ENCODE data around the gene GUCA2B. TPM values are rescaled to one million over a fixed set of nuclear protein-coding genes. Genes with fewer than 3 reads are reported as not detected.

Gene GUCA2B
- total and polyA plus RNA-seq, 3 experiments from 2014 or later, result not detected

DNA sequence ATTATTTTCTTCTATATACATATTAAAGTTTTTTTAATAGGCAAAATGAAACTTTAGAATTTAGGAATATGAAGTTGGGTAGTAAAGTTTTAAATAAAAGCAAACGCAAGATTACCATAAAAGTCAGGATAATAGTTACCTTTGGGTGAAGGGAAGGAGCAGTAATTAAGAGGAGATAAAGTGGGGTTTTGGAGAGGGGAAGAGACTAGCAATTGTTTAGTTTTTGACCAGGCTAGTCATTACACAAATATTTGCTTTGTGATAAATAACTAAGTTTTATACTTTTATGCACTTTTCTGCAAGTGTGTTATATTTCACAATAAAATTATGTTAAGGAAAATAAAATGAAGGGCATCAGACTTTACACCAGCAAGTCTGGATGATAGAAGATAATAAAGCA, 27.7 kb upstream of the GUCA2B start:
- no peaks in the 10 kb centered on the region for H3K9me3 ChIP-seq (ENCODE audit: low read length)
- H3K36me3 ChIP-seq (ENCODE audit: insufficient read depth, low read length), result no peaks in the 10 kb centered on the region
- no peak for DNase-seq
- H3K27me3 ChIP-seq (ENCODE audit: insufficient read depth, low read length, poor library complexity, severe bottlenecking), result no peaks in the 10 kb centered on the region
- no peaks in the 10 kb centered on the region for H3K4me1 ChIP-seq (ENCODE audit: insufficient read depth, low read length)
- Mint-ChIP-seq H3K4me3 (no peak overlapping the region), H3K4me1 (no peaks in the 10 kb centered on the region), H3K9me3 (peaks cover 0 to 6% (median 0%) of the 10 kb centered on the region in 5 donors), H3K36me3 (peaks cover 0 to 6% (median 0%) of the 10 kb centered on the region in 3 donors), H3K27me3 (peaks cover 17 to 35% of the 10 kb centered on the region in 2 donors), H3K27ac (no peak overlapping the region)
- H3K4me3 ChIP-seq (ENCODE audit: low read length), result no peak overlapping the region
- ChIA-PET POLR2A (no interaction called here), CTCF (no interaction called here)
- no peak overlapping the region for H3K27ac ChIP-seq (ENCODE audit: low read depth, low read length)

DNA sequence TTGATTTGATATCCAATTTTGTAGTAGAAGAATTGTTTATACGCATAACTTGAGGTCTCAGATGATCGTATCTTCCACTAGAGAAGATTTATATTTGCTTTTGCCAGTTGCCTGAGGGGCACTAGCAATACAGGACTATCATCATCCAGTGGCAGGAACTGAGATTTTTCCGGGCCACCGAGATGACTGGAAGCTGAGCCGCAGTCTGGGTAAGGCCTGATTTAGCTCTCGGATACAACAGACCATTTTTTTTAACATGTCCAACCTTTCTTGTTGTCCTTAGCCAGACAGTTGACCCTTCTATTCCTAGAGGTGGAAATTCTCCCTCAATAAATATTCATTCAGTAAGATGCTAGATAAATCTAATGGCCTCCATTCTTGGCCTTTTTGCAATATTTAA, 25.4 kb upstream of the GUCA2B start:
- no peaks in the 10 kb centered on the region for H3K4me1 ChIP-seq (ENCODE audit: insufficient read depth, low read length)
- no peak for DNase-seq
- no peaks in the 10 kb centered on the region for H3K9me3 ChIP-seq (ENCODE audit: low read length)
- Mint-ChIP-seq H3K27ac (no peak overlapping the region), H3K27me3 (peaks cover 15 to 23% of the 10 kb centered on the region in 2 donors), H3K4me3 (no peak overlapping the region), H3K9me3 (peaks cover 0 to 2% (median 0%) of the 10 kb centered on the region in 5 donors), H3K36me3 (no peaks in the 10 kb centered on the region), H3K4me1 (no peaks in the 10 kb centered on the region)
- ChIA-PET CTCF (no interaction called here), POLR2A (no interaction called here)
- no peaks in the 10 kb centered on the region for H3K36me3 ChIP-seq (ENCODE audit: insufficient read depth, low read length)
- no peaks in the 10 kb centered on the region for H3K27me3 ChIP-seq (ENCODE audit: insufficient read depth, low read length, poor library complexity, severe bottlenecking)
- H3K27ac ChIP-seq (ENCODE audit: low read depth, low read length), result no peak overlapping the region
- H3K4me3 ChIP-seq (ENCODE audit: low read length), result no peak overlapping the region

DNA sequence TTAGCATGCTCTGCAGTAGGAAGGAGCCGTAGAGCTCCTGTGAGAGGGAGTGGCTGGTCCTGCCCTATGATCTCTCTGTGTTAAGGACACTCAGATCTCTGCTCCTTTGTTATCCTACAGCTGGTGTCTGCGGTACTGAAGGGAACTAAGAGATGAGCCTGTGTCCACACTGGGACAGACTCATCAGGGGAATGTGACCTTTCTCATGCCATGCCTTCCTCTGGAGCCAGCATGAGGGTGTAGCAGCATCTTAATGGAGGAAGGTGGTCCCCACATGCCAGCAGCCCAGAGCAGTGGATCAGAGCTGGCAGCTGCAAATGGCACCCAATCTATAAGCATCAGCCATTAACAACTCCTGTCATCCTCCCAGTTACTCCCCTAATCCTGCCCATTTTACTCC, 24.7 kb upstream of the GUCA2B start:
- H3K4me3 ChIP-seq (ENCODE audit: low read length), result no peak overlapping the region
- Mint-ChIP-seq H3K4me1 (no peaks in the 10 kb centered on the region), H3K4me3 (no peak overlapping the region), H3K27ac (peak overlapping the region in 1 of 8 donors; percentile 34), H3K9me3 (peaks cover 0 to 2% (median 0%) of the 10 kb centered on the region in 5 donors), H3K27me3 (peaks cover 15 to 16% of the 10 kb centered on the region in 2 donors), H3K36me3 (no peaks in the 10 kb centered on the region)
- no peaks in the 10 kb centered on the region for H3K27me3 ChIP-seq (ENCODE audit: insufficient read depth, low read length, poor library complexity, severe bottlenecking)
- no peak overlapping the region for H3K27ac ChIP-seq (ENCODE audit: low read depth, low read length)
- no peaks in the 10 kb centered on the region for H3K9me3 ChIP-seq (ENCODE audit: low read length)
- no peaks in the 10 kb centered on the region for H3K4me1 ChIP-seq (ENCODE audit: insufficient read depth, low read length)
- POLR2A ChIA-PET, result no interaction called here
- CTCF ChIA-PET, result no interaction called here
- no peaks in the 10 kb centered on the region for H3K36me3 ChIP-seq (ENCODE audit: insufficient read depth, low read length)
- DNase-seq, result no peak

DNA sequence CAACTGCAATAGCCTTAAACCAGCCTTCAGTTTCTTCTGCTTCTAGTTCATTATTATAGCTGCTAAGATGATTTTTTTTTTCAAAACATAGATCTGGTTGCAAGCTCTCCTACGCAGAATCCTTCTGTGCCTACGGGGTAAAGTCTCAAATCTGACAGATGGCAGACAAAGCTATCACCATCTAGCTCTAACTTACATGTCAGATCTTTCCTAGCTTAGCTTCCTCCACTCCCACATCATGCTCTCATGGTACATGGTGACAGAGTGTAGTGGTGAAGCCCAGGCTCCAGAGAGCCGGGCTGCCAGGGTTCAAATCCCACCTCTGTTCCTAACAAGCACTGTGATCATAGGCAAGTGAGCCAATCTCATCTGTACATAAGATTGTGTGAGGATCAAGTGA, 24.2 kb upstream of the GUCA2B start:
- no peak for DNase-seq
- Histone ChIP-seq H3K36me3 (ENCODE audit: insufficient read depth, low read length) (no peaks in the 10 kb centered on the region), H3K4me3 (ENCODE audit: low read length) (no peak overlapping the region), H3K4me1 (ENCODE audit: insufficient read depth, low read length) (no peaks in the 10 kb centered on the region), H3K9me3 (ENCODE audit: low read length) (no peaks in the 10 kb centered on the region), H3K27ac (ENCODE audit: low read depth, low read length) (no peak overlapping the region), H3K27me3 (ENCODE audit: insufficient read depth, low read length, poor library complexity, severe bottlenecking) (no peaks in the 10 kb centered on the region)
- Mint-ChIP-seq H3K36me3 (no peaks in the 10 kb centered on the region), H3K27me3 (peaks cover 14 to 15% of the 10 kb centered on the region in 2 donors), H3K27ac (no peak overlapping the region), H3K9me3 (peaks cover 0 to 2% (median 0%) of the 10 kb centered on the region in 5 donors), H3K4me1 (no peaks in the 10 kb centered on the region), H3K4me3 (no peak overlapping the region)
- POLR2A ChIA-PET, result no interaction called here
- CTCF ChIA-PET, result no interaction called here

DNA sequence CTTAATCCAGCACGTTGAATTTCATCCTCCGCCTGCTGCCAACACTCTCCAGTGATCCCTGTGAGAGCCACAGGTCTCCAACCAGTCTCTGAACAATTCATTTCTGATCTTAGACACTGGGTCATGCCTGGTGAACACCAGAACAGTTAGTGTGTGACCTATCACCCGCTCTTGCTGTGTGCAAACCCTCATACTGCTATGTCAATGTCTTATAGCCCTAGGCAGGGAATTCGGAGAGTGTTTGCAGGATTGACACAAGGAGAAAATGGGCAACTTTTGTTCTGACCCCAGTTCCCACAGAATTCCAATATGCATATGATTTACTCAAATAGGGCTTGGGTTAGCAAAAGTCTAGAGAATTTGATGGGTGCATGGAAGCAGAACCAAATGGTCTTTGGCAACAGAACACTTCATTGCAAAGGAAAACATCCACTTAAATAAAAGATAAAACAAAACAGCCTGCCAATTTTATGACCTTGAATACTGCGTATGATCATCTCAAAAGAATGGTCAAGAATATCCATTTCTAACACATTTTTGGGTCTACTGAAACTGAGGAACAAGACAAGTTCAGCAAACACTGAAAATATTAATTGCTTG, 23.0 kb upstream of the GUCA2B start:
- ChIA-PET CTCF (no interaction called here), POLR2A (no interaction called here)
- no peak overlapping the region for H3K4me3 Mint-ChIP-seq
- H3K4me1 ChIP-seq (ENCODE audit: insufficient read depth, low read length), result no peaks in the 10 kb centered on the region
- no peaks in the 10 kb centered on the region for H3K9me3 ChIP-seq (ENCODE audit: low read length)
- DNase-seq, result no peak
- no peak overlapping the region for H3K4me3 ChIP-seq (ENCODE audit: low read length)
- no peaks in the 10 kb centered on the region for H3K4me1 Mint-ChIP-seq
- no peaks in the 10 kb centered on the region for H3K36me3 Mint-ChIP-seq
- H3K27me3 Mint-ChIP-seq, result peaks cover 14 to 15% of the 10 kb centered on the region in 2 donors
- H3K9me3 Mint-ChIP-seq, result no peaks in the 10 kb centered on the region
- no peak overlapping the region for H3K27ac ChIP-seq (ENCODE audit: low read depth, low read length)
- no peaks in the 10 kb centered on the region for H3K36me3 ChIP-seq (ENCODE audit: insufficient read depth, low read length)
- no peaks in the 10 kb centered on the region for H3K27me3 ChIP-seq (ENCODE audit: insufficient read depth, low read length, poor library complexity, severe bottlenecking)
- peak overlapping the region in 1 of 8 donors; percentile 43 for H3K27ac Mint-ChIP-seq

DNA sequence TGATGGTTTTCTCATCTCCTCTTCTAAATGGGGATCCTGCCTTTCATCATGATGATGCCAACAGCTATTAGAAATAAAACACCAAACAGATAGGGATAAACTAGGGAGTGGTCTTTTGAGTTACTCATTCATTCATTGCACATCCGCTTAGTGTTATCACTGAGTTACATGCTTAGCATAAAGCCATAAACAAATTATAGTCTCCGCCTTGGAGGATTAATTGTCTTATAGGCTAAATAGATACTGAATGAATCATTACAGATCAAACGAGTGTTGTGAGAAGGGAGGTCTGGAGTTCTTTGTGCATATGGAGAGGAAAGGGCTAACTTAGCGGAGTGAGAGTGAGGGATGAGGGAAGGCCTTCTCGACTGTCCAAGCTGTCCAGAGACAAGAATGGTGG, 19.8 kb upstream of the GUCA2B start:
- Mint-ChIP-seq H3K27me3 (peaks cover 12 to 14% of the 10 kb centered on the region in 2 donors), H3K27ac (no peak overlapping the region), H3K4me3 (no peak overlapping the region), H3K4me1 (no peaks in the 10 kb centered on the region), H3K9me3 (no peaks in the 10 kb centered on the region), H3K36me3 (no peaks in the 10 kb centered on the region)
- H3K9me3 ChIP-seq (ENCODE audit: low read length), result no peaks in the 10 kb centered on the region
- H3K36me3 ChIP-seq (ENCODE audit: insufficient read depth, low read length), result no peaks in the 10 kb centered on the region
- no peaks in the 10 kb centered on the region for H3K4me1 ChIP-seq (ENCODE audit: insufficient read depth, low read length)
- ChIA-PET CTCF (no interaction called here), POLR2A (no interaction called here)
- no peaks in the 10 kb centered on the region for H3K27me3 ChIP-seq (ENCODE audit: insufficient read depth, low read length, poor library complexity, severe bottlenecking)
- no peak for DNase-seq
- no peak overlapping the region for H3K4me3 ChIP-seq (ENCODE audit: low read length)
- no peak overlapping the region for H3K27ac ChIP-seq (ENCODE audit: low read depth, low read length)

DNA sequence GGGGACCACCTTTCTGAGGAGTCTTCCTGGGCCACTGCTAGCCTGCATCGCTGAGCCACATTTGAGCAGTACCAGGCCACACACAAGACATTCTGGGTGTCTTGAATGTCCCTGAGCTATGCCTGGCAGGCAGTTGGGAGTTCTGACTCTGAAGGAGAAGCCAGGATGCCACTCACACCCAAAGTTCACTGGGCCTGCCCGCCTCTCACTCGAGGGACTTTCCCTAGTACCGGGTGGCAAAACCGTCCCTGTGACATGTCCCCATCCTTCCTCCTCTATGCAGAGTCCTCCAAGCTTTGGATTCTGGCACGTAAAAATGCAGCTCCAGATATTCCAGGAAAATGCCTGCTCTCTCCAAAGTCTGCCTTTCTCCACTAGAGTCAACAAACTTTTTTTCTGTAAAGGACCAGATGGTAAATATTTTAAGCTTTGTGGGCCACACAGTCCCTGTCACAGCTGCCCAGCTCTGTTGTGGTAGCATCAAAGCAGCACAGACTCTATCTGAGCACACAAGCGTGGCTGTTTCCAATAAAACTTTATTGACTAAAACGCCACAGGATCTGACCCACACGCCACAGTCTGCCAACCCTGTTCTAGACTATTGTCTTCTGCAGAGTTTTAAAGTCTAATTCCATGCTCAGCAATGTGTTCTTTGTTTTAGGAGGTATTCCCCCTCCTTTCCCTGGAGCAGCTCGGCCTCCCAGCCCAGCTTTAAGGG, 19.2 kb upstream of the GUCA2B start:
- no peaks in the 10 kb centered on the region for H3K9me3 Mint-ChIP-seq
- no peaks in the 10 kb centered on the region for H3K9me3 ChIP-seq (ENCODE audit: low read length)
- H3K27me3 Mint-ChIP-seq, result peaks cover 7 to 14% of the 10 kb centered on the region in 2 donors
- H3K36me3 Mint-ChIP-seq, result no peaks in the 10 kb centered on the region
- CTCF ChIA-PET, result no interaction called here
- POLR2A ChIA-PET, result no interaction called here
- no peak for DNase-seq
- no peak overlapping the region for H3K4me3 Mint-ChIP-seq
- H3K27me3 ChIP-seq (ENCODE audit: insufficient read depth, low read length, poor library complexity, severe bottlenecking), result no peaks in the 10 kb centered on the region
- no peak overlapping the region for H3K27ac Mint-ChIP-seq
- no peaks in the 10 kb centered on the region for H3K36me3 ChIP-seq (ENCODE audit: insufficient read depth, low read length)
- H3K4me1 ChIP-seq (ENCODE audit: insufficient read depth, low read length), result no peaks in the 10 kb centered on the region
- H3K4me1 Mint-ChIP-seq, result no peaks in the 10 kb centered on the region
- H3K27ac ChIP-seq (ENCODE audit: low read depth, low read length), result no peak overlapping the region
- H3K4me3 ChIP-seq (ENCODE audit: low read length), result no peak overlapping the region

DNA sequence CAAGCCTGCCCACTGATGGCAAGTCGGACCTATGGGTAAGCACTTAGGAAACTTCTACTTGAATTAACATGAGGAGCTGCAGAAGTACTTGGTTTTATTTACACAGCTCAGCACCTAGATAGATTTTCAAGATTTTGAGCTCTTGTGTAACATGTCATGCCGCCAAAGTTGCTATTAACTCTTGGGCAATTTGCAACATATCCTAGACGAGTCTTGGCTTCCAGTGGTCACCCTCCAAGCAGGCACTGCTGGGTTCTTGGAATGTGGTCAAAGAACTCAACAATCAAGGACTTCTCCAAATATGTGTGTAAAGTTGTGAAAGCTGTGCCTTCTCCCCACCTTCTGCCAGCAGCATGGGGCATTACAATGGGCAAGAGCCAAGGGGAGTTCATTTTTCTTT, 17.8 kb upstream of the GUCA2B start:
- H3K36me3 Mint-ChIP-seq, result no peaks in the 10 kb centered on the region
- Histone ChIP-seq H3K4me1 (ENCODE audit: insufficient read depth, low read length) (no peaks in the 10 kb centered on the region), H3K27ac (ENCODE audit: low read depth, low read length) (no peak overlapping the region), H3K36me3 (ENCODE audit: insufficient read depth, low read length) (no peaks in the 10 kb centered on the region), H3K27me3 (ENCODE audit: insufficient read depth, low read length, poor library complexity, severe bottlenecking) (no peaks in the 10 kb centered on the region), H3K9me3 (ENCODE audit: low read length) (no peaks in the 10 kb centered on the region), H3K4me3 (ENCODE audit: low read length) (no peak overlapping the region)
- no peak for DNase-seq
- peaks cover 3 to 24% of the 10 kb centered on the region in 2 donors for H3K27me3 Mint-ChIP-seq
- POLR2A ChIA-PET, result no interaction called here
- CTCF ChIA-PET, result no interaction called here
- H3K4me3 Mint-ChIP-seq, result no peak overlapping the region
- H3K4me1 Mint-ChIP-seq, result no peaks in the 10 kb centered on the region
- H3K9me3 Mint-ChIP-seq, result no peaks in the 10 kb centered on the region
- no peak overlapping the region for H3K27ac Mint-ChIP-seq
